Esophagus muscularis mucosa (tissue), 4 donors: ENCODE results near the gene ZNF414.

Experiments
- CTCF ChIP-seq, 3 experiments: fragments of 200-600 bp in 2 of 3; fragments of 450-650 bp in 1 of 3; sonication (generic) in 2 of 3; IDR thresholded peaks; one replicate each; pipeline ENCODE4 v1.5.1; 2017 to 2019; ENCODE audit warnings: antibody characterized with exemption in 3 of 3, mild to moderate bottlenecking in 2 of 3, moderate library complexity in 1 of 3
- EP300 ChIP-seq: sonication (generic); formaldehyde crosslinking; IDR thresholded peaks from one replicate; pipeline ENCODE4 v1.6.1; 2017; ENCODE audit warnings: antibody characterized with exemption
- POLR2A ChIP-seq: fragments of 450-650 bp; IDR thresholded peaks from one replicate; pipeline ENCODE4 v1.6.1; 2017; ENCODE audit warnings: antibody characterized with exemption, moderate library complexity, mild to moderate bottlenecking, low read depth
- POLR2AphosphoS5 ChIP-seq, 2 donors: sonication (generic); formaldehyde crosslinking; IDR thresholded peaks; one replicate each; pipeline ENCODE4 v1.6.1; 2017; ENCODE audit warnings: antibody characterized with exemption in 2 of 2

- no peak for TF ChIP-seq CTCF (IDR thresholded peaks at IDR 0.05)
- TF ChIP-seq POLR2AphosphoS5 (IDR thresholded peaks at IDR 0.05) = no peak
- no peak for TF ChIP-seq POLR2A
- TF ChIP-seq EP300 = no peak
Observed at GRCh38 chr19:8510589-8511115, 3.3 kb downstream of the ZNF414 start.
